HG02623 (cell line): ENCODE data around the gene S100A2.

Experiments
- ATAC-seq: cut with Tn5 transposase; IDR thresholded peaks from one replicate; pipeline ENCODE4 v1.9.1; 2021; ENCODE audit warnings: moderate library complexity; ENCODE audit not compliant: unreplicated experiment

Gene S100A2

DNA sequence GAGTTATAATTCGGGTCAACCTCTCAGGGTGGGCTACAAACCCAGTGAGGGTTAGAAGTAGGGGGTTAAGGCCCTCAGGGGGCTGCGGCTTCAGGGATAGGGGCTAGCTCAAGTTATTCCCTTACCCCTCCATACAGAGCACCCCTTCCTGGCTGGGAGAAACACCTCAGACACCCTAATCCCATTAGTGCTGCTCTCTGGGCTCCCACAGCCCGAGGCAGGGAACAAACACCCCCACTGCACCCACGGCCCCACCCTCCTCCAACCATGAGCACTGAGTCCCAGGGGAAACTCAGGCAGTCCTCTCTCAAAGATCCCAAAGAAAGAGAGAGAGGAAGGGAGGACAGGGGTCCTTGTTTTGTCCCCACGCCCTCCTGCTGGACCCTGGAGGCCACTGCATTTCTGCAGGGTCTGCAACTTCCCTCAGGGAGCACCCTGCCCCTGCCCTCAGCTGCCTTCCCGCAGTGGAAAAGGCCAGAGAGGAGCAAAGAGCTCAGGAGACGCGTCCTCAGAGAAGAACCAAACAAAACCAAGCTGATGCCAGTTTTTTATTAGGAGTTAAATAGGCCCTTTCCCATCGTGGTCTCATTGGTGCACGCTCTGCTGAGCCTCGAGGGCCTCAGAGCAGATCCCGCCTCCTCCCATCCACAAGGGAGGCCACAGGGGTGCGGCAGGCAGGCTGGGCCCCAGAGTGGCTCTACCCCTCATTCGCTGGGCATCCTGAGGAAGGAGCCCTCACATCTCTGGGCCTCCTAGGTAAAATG lies 18.7 kb downstream of the S100A2 start:
- ATAC-seq: no peak

DNA sequence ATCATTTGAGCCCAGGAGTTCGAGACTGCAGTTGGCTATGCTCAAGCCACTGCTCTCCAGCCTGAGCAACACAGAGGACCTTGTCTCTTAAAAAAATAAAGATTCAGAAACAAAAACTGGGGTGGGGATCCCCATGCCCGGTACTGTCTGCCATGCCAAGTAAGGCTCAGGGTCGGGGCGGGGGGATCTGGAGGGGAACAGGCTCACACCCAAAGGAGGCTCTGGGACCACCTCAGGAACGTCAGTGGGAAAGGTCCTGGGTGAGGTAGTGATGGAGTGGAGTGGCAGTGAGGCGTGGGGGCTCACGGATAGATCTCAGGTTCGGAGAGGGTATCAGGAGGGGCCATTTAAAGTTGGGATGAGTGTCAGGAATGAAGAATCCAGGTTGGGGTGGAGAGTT lies 19.3 kb downstream of the S100A2 start:
- no peak for ATAC-seq

DNA sequence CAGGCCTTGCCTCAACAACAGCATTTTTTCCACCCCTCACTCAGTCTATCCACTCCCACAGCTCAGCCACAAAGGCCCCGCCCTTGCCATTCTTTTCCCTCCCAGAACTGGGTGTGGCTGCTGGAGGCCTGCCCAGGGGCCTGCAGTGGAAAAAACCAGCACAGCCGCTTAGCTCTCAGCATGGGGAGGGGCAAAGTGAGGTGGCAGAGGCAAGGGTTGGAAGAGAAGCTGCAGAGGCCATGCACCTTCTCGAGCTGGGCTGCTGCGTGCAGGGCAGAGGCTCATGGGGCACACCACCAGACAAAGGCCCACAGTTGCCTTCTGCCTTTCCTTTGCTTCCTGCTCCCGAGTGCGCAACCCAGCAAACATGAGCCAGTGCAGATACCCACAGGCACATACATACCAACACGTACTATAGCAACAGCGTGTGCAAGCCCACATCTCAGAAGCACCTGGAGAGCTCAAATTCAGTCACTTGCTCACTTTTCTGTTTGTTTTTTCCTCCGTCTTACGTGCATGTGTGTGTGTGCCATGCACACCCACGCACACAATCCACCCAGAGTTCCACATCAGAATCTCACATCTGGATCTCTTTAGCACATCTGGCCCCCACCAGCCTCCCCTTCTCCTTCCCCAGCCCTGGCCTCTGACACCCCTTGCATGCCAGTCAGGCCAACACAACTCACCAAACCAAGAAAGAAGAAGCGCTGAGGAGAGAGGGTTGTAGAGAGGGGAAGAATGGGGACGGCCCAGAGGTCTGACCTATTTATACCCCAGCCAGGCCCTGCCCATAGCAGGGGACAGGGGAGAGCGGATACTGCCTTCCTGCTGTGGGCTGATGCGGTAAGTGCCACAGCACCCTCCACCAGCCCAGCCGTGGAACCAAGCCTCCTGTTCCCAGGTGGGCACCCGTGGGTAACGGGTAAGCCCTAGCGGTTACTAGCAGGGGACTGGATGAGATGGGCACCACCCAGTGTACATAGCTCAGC lies 20.3 kb downstream of the S100A2 start, which contains the start of gene S100A4:
Gene S100A4, minus strand, starts transcription at position 740 of the 989 bp plus-strand sequence. CDS start 1,012 bp downstream, outside the sequence.
- no peak for ATAC-seq

DNA sequence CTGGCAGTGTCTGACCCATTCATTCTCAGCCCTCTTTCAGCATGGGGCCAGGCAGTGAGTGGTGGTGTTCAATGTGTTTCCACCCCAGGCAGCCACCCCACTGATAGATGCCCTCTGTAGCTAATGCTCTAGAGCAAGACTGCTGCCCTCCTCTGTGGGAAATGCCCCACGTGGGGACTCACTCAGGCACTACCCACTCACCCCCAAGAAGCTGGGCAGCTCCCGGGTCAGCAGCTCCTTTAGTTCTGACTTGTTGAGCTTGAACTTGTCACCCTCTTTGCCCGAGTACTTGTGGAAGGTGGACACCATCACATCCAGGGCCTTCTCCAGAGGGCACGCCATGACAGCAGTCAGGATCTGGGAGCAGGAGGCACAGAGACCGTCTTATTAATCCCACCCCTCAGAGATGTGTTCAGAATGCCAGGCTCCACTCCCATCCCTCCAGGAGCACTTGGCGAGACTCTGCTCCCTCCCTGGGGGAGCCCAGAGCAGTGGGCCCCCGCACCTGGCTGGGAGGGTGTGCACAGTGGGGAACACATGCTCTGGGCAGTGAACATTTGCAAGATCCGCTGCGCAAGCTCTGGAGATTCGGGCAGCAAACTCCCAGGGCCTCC lies 21.1 kb downstream of the S100A2 start:
- no peak for ATAC-seq

DNA sequence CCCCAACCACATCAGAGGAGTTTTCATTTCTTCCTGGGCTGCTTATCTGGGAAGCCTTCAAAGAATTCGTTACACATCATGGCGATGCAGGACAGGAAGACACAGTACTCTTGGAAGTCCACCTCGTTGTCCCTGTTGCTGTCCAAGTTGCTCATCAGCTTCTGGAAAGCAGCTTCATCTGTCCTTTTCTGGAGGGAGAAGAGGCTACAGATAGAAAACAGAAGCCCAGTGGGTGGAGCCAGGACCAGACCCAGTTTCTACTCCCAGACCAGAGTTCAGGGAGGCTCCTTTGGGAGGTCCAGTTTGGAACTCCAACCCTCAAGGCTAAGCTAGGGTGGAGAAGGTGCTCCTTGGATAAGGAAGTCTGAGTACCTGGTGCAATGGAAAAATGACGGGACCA lies 21.9 kb downstream of the S100A2 start:
- no peak for ATAC-seq

DNA sequence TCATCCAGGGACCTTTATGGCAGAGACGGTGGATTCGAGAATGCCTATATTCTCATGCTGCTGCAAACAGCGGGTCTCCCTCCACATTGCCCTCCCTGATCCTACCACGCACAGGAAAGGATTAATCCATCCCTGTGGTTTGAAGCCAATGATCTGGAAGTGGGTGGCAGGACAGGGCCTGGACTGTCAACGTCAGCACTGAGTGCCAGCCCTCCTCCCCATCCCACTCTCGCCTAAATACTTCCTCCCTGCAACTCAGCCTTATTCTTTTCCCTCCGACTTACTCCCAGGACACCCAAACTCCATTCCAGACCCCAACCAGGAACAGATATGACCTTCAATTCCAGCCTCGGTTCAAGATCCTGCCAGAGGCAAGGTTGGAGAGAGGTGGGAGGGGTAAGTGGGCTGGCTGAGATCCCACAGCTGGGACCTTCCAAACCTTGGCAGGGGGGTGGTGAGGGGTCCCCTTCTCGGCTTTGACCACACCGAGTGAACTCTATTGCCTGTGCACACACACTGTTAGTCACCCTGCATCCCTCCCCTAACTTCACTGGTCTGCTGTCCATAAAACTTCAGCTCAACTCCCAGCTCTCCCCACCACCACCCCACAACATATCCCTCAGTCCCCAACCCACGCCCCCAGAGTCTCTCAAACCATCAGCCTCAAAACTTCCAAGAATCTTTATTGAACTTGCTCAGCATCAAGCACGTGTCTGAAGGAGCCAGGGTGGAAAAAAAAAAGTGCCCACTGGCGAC lies 22.5 kb downstream of the S100A2 start:
- ATAC-seq: no peak

DNA sequence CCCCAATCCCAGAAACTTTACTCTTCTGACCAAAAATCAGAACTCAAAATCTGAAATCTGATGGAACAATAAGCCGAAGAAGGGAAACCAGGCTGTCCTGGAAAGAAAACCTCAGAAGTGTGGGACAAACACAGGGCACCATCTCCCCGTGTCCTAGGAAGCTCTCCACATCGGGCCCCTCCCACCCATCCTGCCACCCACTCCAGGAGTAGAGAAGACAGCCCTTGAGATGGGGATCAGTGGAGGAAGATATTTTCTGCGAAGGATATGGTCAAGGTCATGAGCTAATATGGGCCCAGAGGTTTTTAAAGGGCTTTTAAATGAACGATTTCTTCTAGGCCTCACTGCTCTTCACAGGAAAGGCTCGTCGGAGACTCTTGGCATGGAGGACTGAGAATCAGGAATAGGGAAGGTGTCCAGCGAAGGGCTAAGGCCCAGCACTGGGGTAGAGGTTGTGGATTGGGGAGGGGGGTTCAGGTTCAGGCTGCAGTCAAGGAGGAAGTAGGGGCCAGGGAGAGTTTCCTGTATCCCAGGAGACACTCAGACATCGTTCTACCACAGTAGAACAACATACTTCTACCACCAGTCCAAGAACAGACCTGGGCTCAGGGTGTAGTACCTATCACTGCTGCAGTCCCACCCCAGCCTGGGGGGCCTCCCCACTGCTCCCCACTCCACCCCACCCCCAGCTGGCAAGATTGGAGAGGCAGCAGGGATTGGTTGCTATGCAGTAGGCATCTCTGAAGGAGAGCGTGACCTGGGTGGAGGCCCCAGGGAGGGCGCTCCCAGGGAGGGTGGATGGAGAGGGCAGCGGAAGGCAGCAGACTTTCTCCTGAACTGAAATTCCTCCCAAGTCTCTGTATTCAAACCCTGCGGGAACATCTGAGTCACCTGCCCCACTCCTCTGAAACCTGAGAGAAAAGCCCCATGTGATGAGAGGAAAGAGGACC lies 23.7 kb downstream of the S100A2 start:
- ATAC-seq: no peak

DNA sequence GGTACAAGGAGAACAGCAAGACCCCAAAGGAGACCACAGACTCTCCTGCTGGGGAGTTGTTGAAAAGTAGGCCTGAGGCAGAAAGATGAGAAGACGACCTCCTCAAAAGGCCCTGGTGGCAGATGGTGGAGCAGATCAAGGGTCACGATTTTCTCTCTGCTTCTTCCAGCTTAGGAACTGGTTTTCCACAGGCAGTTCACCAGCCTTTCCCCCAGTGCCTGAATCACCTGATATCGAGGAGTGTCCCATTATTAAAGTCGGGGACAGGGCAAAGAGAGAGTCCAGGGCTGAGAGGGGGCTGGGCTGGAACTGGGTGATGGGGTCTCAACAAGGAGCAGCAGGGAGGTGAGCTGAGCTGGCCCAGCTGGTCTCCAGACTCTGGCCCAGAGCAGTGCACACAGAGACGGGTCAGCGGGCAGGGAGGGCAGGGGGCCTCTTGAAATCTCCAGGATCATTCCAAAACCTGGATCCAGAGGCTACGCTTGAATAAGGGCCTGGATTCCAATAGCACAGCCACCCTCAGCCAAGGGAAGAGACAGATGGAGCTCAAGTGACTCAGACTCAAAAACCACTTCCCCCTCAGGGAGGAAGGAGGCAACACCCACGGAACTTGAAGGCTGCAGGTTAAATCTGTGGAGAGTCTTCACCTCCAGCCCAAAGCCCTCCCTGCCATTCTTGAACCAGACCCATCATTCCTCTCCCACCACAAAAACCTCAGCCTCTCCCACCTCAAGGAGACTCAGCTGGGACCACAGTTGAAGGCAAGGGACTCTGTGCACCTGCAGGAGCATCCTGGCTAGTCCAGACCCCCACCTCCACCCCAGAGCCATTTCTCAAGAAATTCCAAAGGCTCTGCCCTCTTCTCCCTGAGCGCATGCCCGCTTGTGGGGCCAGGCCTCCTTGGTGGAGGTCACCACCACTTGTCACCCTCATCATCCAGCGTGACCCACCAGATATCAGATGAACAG lies 25.0 kb downstream of the S100A2 start, which contains the start of gene S100A5:
Gene S100A5, minus strand, starts transcription at position 541 of the 968 bp plus-strand sequence. CDS start 743 bp downstream, outside the sequence.
- no peak for ATAC-seq

DNA sequence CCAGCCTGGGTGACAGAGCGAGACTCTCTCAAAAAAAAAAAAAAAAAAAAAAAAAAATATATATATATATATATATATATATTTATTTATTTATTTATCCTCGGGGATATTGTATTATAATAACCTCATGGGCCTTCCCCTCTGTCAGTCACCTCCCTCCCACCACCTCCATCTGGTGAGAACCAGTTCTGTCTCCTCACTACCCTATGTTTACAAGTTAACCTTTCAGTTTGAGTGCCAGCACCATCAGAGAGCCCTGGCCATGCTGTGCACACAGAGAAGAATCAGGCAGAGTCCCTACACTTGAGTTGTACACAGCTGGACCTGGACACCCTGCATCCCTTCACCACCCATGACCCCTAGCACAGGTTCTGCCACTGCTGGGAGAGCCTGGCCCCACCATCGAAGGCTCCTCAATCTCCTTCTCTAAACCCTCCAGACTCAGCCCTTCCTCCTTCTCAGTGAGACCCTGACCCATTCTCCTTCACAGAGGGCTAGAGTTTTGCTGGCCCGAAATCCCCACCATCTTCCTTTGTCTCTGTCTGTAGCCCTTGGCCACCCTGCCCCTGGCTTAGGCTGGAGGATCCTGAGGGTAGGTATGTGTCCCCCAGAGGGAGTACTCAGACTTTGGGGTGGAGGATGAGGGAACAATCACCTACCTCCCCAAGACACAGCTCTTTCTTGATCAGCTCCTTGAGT lies 26.1 kb downstream of the S100A2 start:
- no peak for ATAC-seq

DNA sequence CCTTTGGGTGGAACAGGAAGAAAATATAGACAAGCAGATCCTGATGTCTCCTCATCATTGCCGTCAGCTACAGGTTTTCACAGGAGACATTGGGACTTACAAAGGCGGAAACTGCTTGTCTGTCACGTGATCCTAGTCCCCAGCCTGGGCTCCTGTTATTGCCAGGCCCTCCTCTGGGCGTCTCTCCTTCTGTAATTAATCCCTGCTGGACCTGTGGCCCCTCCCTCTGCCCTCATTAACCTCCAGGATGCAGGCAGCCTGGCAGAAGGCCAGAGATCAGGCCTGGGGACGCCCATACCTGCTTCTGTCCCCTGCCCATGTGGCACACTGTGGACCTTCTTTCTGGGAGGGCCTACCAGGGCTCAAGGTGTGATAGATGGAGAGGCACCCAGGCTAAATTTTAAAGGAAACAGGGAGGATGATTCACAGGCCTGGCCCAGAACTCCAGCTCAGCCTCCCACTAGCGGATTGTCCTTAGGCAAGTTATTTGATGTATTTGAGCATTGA lies 27.3 kb downstream of the S100A2 start:
- no peak for ATAC-seq

DNA sequence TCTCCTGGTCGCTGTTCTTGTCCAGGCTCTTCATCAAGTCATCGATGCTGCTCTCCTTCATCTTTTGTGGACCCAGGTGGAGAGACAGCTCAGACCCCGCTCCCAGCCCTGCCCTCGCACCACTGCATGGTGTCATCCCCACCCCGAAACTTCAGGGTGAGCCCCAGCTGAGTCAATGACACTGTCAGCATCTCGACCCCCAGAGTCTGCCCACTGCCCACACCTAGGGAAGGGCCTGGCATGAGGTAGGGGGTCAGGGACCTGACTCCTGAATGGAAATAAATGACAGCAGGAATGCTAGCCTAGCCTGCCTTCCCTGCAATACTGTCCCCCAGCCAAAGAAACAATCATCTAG lies 28.3 kb downstream of the S100A2 start:
- ATAC-seq: no peak

DNA sequence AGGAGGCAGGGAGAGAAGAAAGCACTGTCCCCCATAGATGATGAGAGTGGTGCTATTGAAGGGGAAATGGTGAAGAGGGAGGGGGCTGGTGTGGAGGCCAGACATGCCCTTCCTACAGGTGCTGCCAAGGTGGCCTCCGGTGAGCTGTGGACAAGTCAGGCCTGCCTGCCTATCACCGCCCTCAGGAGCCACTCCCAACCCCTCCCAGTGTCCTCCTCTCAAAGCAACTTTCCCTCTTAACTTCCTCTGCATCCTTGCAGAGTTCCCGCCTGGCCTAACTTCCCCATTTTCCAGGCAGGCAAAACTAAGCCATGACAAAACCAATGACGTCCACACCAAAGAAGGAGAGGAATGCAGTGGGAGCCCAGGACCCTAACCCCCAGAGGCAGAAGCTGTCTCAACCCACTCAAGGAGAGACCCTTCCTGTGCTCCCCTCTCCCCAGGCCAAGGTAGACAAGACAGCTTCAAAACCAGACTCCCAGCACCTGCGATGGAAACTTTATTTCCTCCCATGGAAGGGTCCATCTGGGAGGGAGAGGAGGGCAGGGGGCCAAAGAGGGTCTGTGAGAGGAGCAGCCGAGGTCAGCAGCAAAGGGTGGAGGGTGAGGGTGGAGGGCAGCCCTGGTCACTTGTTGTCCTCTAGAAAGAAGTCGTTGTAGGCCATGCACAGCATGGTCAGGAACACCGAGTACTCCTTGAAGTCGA lies 28.8 kb downstream of the S100A2 start:
- ATAC-seq: no peak

DNA sequence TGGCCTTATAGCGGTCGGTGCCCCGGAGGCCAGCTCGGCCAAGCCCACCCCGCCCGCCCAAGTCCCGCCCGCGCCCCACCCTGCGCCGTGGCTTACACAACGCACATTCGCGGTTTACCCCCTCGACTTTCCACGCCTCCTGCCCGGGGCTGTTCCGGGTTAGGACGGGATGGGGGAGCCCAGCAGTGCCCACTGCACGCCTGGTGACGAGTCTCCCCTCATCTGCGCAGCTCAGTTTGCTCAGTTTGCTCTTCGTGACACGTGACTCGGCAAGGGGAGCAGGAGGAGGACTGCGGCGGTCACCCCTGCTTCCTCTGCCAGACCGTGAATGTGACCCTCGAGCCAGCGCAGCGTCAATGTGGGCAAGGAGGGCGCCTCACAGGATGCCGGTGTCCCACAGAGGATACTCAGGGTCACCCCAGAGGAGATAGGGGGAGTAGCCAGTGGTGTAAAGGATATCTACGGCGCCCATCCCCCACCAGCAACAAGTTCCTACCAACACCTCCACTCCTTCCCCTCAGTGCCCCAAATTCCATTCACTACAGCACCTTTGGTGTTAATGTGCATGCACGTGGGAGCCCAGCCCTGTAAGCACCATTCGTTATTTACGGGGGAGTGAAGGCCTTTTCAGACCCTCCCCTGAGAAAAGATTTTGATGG lies 29.5 kb downstream of the S100A2 start:
- ATAC-seq: no peak

DNA sequence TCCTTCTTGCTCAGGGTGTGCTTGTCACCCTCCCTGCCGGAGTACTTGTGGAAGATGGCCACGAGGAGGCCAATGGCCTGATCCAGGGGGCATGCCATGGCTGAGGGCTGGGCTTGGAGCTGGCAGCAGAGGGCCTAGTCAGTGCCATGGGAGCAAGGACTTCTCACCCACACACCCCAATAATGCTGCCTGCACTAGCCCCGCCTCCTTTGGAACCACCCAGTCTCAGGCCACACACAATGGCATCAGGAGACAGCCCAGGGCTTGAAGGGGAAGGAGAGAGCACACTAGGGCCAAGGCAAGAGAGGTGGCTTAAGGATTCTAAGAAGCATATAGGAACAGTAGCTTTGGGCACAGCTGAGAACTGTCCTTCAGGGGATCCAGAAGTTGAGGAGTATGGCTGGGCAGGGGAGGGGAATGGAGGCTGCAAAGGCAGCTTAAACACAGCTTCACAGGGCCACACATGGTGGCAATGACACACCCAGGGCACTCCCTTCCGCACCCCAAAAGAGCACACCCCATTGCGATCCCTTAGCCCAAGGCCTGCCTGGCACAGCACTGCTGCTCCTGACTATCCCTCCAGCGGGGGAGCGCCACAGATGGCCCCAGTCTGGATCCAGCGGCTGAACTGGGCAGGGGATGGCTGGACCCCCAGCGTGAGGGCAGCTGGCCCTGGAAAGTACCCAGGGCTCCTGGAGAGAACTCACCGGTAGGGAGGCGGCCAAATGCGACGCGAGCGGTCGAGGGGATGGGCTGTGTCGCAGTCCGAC lies 30.2 kb downstream of the S100A2 start, which contains the start of gene S100A6:
Gene S100A6, minus strand, starts transcription at position 750 of the 770 bp plus-strand sequence. Its CDS starts 652 bp downstream, at position 98.
- ATAC-seq: no peak

DNA sequence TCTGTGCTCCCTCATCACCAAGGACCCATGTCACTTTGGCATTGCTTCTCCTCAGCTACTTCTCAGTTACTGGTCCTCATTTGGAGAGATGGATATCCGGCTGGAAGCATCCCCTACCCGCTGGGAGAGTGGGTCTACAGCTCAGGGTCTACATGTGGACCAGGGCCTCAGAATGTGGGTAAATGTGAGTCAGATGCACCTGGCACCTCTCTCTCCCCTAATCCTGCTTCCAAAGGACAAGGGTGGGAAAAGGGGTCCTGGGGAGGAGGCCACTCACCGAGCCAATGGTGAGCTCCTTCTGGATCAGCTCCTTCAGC lies 30.8 kb downstream of the S100A2 start:
- ATAC-seq: no peak
